ENCODE data around the gene SLC25A34.
A peak's percentile ranks its signal among the peaks of the same experiment; 100 is the strongest.

Gene SLC25A34

DNA sequence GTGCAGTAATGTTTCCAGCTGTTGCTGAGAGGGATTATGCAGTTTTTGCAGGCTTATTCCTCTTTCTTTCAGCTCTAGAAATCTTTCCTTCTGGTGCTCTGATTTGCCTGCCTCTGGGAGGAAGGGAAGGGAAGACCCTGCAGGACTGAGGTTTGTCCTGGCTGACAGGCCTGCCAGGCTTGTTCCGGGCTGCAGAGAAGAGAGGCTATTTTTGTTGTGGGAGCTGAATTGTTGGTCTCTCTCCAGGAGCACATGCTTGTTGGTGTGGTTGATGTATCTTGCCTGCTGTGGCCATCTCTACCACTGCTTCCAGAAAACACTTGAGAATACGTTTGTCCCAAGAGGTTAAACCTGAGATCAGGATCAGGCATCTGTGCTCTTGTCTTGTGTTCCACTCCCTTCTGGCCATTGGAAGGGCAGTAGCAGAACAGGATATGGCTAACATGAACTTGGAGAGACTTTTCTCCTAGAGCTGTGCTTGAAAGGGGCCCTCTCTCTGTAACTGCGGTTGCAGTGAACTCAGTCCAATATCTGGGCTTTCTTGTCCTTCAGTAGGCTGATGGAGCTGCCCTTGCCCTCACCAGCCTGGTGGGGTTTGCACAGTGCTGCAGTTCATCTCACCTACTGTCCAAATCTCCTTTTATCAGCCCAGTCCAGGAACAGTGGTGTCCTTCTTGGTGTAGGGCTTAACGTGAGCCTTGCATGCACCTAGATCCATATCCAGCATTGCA lies 21.5 kb upstream of the SLC25A34 start:
- no peaks in the 10 kb centered on the region for H3K9me3 ChIP-seq (ENCODE audit: control insufficient read depth, insufficient read depth, low read depth, low read length)

DNA sequence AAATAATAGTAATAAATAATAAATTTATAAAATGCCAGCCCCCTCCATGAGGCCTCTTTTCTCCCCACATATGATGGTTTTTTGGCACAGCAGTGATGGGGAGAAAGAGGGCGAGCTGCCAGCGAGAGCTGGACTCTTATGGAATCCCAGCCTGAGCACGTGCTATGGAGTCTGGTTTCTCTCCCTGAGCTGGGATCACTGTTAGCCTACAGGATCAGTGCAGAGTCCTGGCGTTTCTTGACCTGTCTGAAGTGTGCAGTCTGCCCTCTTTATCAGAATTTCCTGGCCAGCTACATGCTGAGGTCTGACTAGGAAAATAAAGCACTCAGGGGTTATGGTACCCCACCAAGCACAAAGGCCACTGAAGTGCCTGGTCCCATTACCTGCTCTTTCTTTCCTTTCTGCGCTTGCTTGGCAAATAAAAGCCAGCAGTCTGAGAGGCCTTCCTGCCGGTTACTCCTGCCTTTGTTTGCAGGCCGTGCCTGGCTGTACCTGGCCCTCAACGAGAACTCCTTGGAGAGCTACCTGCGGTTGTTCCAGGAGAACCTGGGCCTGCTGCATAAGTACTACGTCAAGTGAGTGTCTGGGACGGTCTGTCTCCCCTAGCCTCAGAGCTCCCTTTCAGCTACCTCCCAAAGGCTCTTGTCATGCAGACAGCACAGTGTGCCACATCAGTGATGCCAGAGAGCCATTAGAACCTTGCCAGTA lies 18.5 kb upstream of the SLC25A34 start:
- Histone ChIP-seq H3K9me3 (ENCODE audit: control insufficient read depth, insufficient read depth, low read depth, low read length) (no peaks in the 10 kb centered on the region), H3K27ac (ENCODE audit: extremely low read depth, low read depth, low read length) (no peak overlapping the region), H3K36me3 (ENCODE audit: control insufficient read depth in 2 of 2, insufficient read depth in 1 of 2, low read length in 2 of 2) (peaks cover 8 to 73% of the 10 kb centered on the region in 2 experiments; a peak in 2 of 3 replicates), H3K4me1 (ENCODE audit: control insufficient read depth, insufficient read depth, low read length) (no peaks in the 10 kb centered on the region), H3K4me3 (ENCODE audit: low read depth, low read length) (no peak overlapping the region)
- TF ChIP-seq, protein P1, sequence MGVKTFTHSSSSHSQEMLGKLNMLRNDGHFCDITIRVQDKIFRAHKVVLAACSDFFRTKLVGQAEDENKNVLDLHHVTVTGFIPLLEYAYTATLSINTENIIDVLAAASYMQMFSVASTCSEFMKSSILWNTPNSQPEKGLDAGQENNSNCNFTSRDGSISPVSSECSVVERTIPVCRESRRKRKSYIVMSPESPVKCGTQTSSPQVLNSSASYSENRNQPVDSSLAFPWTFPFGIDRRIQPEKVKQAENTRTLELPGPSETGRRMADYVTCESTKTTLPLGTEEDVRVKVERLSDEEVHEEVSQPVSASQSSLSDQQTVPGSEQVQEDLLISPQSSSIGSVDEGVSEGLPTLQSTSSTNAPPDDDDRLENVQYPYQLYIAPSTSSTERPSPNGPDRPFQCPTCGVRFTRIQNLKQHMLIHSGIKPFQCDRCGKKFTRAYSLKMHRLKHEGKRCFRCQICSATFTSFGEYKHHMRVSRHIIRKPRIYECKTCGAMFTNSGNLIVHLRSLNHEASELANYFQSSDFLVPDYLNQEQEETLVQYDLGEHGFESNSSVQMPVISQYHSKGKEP (tag by site-specific recombination; IDR thresholded peaks at IDR 0.05), result no peak
- TF ChIP-seq ZNF792 (tag by site-specific recombination; IDR thresholded peaks at IDR 0.05) (no peak), ZNF596 (tag by site-specific recombination; IDR thresholded peaks at IDR 0.05) (no peak), ZNF174 (tag by site-specific recombination; IDR thresholded peaks at IDR 0.05) (no peak), ZSCAN5A (tag by site-specific recombination; IDR thresholded peaks at IDR 0.05) (no peak), ZNF114 (tag by site-specific recombination; IDR thresholded peaks at IDR 0.05) (no peak), ZNF19 (tag by site-specific recombination; IDR thresholded peaks at IDR 0.05; ENCODE audit: low read depth) (no peak), ZNF248 (tag by site-specific recombination; IDR thresholded peaks at IDR 0.05) (no peak), KLF17 (tag by site-specific recombination; IDR thresholded peaks at IDR 0.05) (no peak), ZNF473 (tag by site-specific recombination; IDR thresholded peaks at IDR 0.05) (no peak), ZNF510 (tag by site-specific recombination; IDR thresholded peaks at IDR 0.05; ENCODE audit: insufficient replicate concordance) (no peak), ZNF654 (tag by site-specific recombination; IDR thresholded peaks at IDR 0.05; ENCODE audit: low read depth) (no peak), ZNF621 (tag by site-specific recombination; IDR thresholded peaks at IDR 0.05) (no peak), TRIM28 (IDR thresholded peaks at IDR 0.05; ENCODE audit: borderline replicate concordance, low read length) (no peak), ZNF169 (tag by site-specific recombination; IDR thresholded peaks at IDR 0.05) (no peak), ZBTB1 (tag by site-specific recombination; IDR thresholded peaks at IDR 0.05) (no peak), ZFHX2 (tag by site-specific recombination; conservative IDR thresholded peaks at IDR 0.05) (no peak), GLIS2 (tag by site-specific recombination; IDR thresholded peaks at IDR 0.05) (no peak)
- ChIA-PET POLR2A (interaction anchor here (1.3 kb wide), 1 partner anchor 9 kb away, joined by 3 read pairs; no protein-coding TSS in a partner anchor), CTCF (interaction anchor here (3.1 kb wide), 1 partner anchor 23 kb away, joined by 9 read pairs; no protein-coding TSS in a partner anchor)

More for the DNA sequence above, 21.5 kb upstream of the SLC25A34 start:
- Histone ChIP-seq H3K36me3 (ENCODE audit: control insufficient read depth in 2 of 2, insufficient read depth in 1 of 2, low read length in 2 of 2) (peaks cover 4 to 45% of the 10 kb centered on the region in 2 experiments; a peak in 2 of 3 replicates), H3K4me3 (ENCODE audit: low read depth, low read length) (no peak overlapping the region), H3K4me1 (ENCODE audit: control insufficient read depth, insufficient read depth, low read length) (no peaks in the 10 kb centered on the region), H3K27ac (ENCODE audit: extremely low read depth, low read depth, low read length) (no peak overlapping the region)
- ChIA-PET POLR2A (interaction anchor here (0.7 kb wide), 2 partner anchors 80 to 234 kb away, joined by 8 to 11 read pairs; no protein-coding TSS in a partner anchor), CTCF (interaction anchor here (0.6 to 1.1 kb wide), 2 partner anchors 121 to 145 kb away, joined by 3 to 4 read pairs; no protein-coding TSS in a partner anchor)
- TF ChIP-seq REST (tag by site-specific recombination; IDR thresholded peaks at IDR 0.05), result no peak
- TF ChIP-seq ZNF600 (tag by site-specific recombination; IDR thresholded peaks at IDR 0.05), result 0 out of 2 replicates have a peak, but pooled peaks have one; percentile 16

Data from HEK293 (cell line).